ENCODE measurements around the gene CRYL1.

Gene CRYL1

DNA sequence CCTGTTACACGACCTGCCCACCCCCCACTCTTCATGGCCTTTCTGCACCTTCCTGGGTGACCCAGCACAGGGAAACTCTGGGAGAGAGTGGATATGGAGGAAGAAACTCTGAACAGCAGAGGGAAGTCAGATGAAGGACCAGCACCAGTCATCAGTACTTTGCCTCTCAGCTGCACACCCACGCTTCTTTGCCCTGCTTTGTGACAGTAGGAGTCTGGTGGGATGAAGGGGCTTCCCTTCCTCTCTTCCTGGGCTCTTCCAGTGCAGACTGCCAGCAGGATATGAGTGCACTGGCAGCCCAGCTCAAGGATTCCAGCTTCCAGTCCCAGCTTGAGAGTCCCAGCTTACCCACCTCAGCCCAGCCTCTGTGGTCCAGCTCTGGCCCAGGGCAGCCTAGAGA is 68.9 kb downstream of the CRYL1 start:
- H3K27me3 ChIP-seq: no peaks in the 10 kb centered on the region
- H3K9me3 ChIP-seq: no peaks in the 10 kb centered on the region
- H3K4me3 ChIP-seq (ENCODE audit: low read depth in 1 of 2, low read length in 1 of 2): no peak overlapping the region
- TF ChIP-seq, protein P1, sequence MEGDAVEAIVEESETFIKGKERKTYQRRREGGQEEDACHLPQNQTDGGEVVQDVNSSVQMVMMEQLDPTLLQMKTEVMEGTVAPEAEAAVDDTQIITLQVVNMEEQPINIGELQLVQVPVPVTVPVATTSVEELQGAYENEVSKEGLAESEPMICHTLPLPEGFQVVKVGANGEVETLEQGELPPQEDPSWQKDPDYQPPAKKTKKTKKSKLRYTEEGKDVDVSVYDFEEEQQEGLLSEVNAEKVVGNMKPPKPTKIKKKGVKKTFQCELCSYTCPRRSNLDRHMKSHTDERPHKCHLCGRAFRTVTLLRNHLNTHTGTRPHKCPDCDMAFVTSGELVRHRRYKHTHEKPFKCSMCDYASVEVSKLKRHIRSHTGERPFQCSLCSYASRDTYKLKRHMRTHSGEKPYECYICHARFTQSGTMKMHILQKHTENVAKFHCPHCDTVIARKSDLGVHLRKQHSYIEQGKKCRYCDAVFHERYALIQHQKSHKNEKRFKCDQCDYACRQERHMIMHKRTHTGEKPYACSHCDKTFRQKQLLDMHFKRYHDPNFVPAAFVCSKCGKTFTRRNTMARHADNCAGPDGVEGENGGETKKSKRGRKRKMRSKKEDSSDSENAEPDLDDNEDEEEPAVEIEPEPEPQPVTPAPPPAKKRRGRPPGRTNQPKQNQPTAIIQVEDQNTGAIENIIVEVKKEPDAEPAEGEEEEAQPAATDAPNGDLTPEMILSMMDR (IDR thresholded peaks at IDR 0.05): no peak
- no peak overlapping the region for H3K27ac ChIP-seq
- H3K36me3 ChIP-seq: no peaks in the 10 kb centered on the region
- no peaks in the 10 kb centered on the region for H3K4me1 ChIP-seq (ENCODE audit: control insufficient read depth in 1 of 2, insufficient read depth in 1 of 2, low read depth in 1 of 2, low read length in 1 of 2)

DNA sequence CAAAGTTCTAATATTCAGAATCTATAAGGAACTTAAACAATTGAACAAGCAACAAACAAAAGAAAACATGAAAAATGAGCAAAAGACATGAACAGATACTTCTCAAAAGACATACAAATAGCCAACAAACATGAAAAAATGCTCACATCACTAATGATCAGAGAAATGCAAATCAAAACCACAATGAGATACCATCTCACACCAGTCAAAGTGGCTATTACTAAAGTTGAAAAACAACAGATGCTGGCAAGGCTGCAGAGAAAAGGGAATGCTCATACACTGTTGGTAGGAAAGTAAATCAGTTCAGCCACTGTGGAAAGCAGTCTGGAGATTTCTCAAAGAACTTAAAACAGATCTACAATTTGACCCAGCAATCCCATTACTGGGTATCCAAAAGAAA is 74.3 kb downstream of the CRYL1 start:
- TF ChIP-seq, protein P1 (IDR thresholded peaks at IDR 0.05): no peak

DNA sequence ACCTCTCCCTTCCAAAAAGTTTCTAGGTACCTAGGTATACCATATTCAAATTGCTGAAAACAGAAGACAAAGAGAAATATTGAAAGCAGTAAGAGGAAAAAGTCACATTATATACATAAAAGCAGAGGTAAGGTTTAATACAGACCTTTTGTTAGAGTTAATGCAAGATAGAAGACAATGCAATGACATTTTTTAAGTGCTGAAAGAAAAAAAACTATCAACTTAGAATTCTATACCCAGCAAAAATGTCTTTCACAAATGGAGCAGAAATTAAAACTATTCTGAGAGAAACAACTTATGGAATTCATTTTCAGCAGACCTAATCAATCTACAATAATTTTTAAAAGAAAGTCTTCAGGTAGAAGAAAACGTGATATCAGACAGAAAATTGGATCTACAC is 77.2 kb downstream of the CRYL1 start:
- H3K4me1 ChIP-seq (ENCODE audit: control insufficient read depth in 1 of 2, insufficient read depth in 1 of 2, low read depth in 1 of 2, low read length in 1 of 2): no peaks in the 10 kb centered on the region
- H3K4me3 ChIP-seq (ENCODE audit: low read depth in 1 of 2, low read length in 1 of 2): no peak overlapping the region
- TF ChIP-seq, protein P1 (IDR thresholded peaks at IDR 0.05): no peak
- no peaks in the 10 kb centered on the region for H3K9me3 ChIP-seq
- H3K27ac ChIP-seq: no peak overlapping the region
- no peaks in the 10 kb centered on the region for H3K27me3 ChIP-seq
- no peaks in the 10 kb centered on the region for H3K36me3 ChIP-seq

More for the DNA sequence above, 74.3 kb downstream of the CRYL1 start:
- H3K27ac ChIP-seq: no peak overlapping the region
- no peaks in the 10 kb centered on the region for H3K27me3 ChIP-seq
- no peaks in the 10 kb centered on the region for H3K36me3 ChIP-seq
- H3K9me3 ChIP-seq: no peaks in the 10 kb centered on the region
- no peaks in the 10 kb centered on the region for H3K4me1 ChIP-seq (ENCODE audit: control insufficient read depth in 1 of 2, insufficient read depth in 1 of 2, low read depth in 1 of 2, low read length in 1 of 2)
- no peak overlapping the region for H3K4me3 ChIP-seq (ENCODE audit: low read depth in 1 of 2, low read length in 1 of 2)

- TF ChIP-seq, protein P1 (IDR thresholded peaks at IDR 0.05): no peak
- no peaks in the 10 kb centered on the region for H3K4me1 ChIP-seq (ENCODE audit: control insufficient read depth in 1 of 2, insufficient read depth in 1 of 2, low read depth in 1 of 2, low read length in 1 of 2)
- H3K36me3 ChIP-seq: no peaks in the 10 kb centered on the region
- H3K9me3 ChIP-seq: no peaks in the 10 kb centered on the region
- H3K27me3 ChIP-seq: no peaks in the 10 kb centered on the region
- H3K27ac ChIP-seq: no peak overlapping the region
- H3K4me3 ChIP-seq (ENCODE audit: low read depth in 1 of 2, low read length in 1 of 2): no peak overlapping the region
These were observed 78.8 kb downstream of the CRYL1 start for GRCh38 chr13:20446900-20447299.

DNA sequence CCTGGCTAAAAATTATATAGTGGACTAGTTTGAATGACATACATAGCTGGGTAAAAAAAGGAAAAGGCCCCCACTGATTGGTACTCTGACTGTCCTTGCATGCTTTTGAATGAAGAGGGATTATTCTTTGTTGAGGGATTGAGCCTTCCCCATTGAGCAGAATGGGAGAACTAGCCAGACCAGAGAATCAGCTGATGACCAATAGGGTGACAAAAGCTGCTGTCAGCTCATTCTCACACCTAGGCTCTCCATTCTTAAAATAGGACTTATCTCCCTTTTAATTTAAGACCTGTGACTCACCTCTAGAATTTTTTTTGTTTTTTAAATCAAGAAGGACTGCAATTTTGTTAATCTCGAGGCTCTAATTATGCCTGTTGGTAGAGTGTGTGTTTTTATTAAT is 79.3 kb downstream of the CRYL1 start:
- no peaks in the 10 kb centered on the region for H3K9me3 ChIP-seq

More for the DNA sequence above, 79.3 kb downstream of the CRYL1 start:
- TF ChIP-seq, protein P1 (IDR thresholded peaks at IDR 0.05): no peak
- H3K4me1 ChIP-seq (ENCODE audit: control insufficient read depth in 1 of 2, insufficient read depth in 1 of 2, low read depth in 1 of 2, low read length in 1 of 2): no peaks in the 10 kb centered on the region
- no peak overlapping the region for H3K27ac ChIP-seq
- no peak overlapping the region for H3K4me3 ChIP-seq (ENCODE audit: low read depth in 1 of 2, low read length in 1 of 2)
- no peaks in the 10 kb centered on the region for H3K36me3 ChIP-seq
- H3K27me3 ChIP-seq: no peaks in the 10 kb centered on the region

Data from neutrophil (primary cell).